EL (cell line): Measurements from ENCODE around the gene TRAF3IP1.
"Not testable (repeated sequence)": the region's sequence is repeated elsewhere in the genome, so short reads cannot be mapped to it uniquely, and the experiment has no call there.

ENCODE experiments used
- DNase-seq: peaks from one replicate; pipeline ENCODE4 v3.0.0-alpha.2; 2016

Gene TRAF3IP1

DNA sequence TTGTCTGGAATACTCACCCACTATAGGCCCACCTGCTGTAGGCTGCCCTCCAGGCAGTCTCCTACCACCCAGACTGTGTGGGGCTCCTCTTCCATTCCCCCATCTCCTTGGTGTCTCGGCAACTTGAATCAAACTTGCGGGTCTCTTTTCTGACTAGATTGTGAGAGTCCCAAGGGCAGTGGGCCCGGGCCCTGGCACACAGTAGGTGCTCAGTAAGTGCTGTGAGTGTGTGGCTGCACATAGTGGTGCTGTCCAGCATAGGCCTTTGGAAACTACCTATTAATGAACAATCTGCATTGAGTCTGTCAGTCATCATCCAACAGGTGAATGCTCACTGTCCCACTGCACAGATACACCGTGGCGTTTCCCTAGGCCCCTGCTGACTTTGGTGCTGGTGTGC lies 62.8 kb downstream of the TRAF3IP1 start:
- no peak for DNase-seq

DNA sequence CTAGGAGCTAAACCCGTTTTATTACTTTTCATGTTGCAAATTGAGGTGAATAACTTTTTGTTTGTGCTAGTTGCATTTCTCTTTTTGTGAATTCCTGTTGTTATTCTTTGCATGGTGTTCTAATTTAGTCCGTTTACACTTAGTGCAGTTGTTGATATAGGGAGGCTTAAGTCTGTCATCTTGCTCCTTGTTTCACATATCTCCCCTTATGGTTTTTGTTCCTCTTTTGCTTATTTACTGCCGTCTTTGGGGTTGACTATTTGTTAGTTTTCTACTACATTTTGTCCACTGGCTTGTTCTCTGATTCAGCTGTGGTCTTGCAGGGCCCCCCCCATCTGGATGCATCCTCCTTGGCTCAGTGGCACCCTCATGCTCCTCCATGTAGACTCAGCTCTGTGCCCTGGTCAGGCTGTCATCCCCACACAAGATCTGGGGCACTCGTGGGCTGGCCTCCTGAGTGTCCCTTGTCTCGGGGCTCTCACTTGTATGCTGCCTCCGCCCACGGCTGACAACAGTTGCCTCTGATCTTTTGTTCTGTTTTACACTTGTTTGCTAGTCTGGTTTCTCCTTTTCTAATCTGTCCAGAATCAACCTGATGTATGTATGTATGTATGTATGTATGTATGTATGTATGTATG lies 63.5 kb downstream of the TRAF3IP1 start:
- DNase-seq, result no peak

DNA sequence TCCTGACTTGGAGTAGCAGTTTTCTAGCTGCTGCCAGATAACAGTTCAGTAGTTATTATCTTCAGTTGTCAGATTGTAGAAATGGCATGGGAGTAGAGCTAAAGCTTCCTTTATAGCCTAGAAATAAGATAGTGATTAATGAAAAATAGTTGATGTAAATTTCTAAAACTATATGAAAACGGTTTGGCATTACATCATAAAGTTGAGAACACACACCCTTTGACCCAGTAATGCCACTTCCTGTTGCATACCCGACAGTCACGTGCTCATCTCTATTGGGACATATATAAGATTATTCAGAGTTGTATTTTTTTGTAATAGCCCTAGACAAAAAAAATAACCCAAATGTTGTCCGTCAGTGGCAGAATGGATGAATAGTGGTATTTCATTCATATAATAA lies 67.0 kb downstream of the TRAF3IP1 start:
- DNase-seq, result no peak

DNA sequence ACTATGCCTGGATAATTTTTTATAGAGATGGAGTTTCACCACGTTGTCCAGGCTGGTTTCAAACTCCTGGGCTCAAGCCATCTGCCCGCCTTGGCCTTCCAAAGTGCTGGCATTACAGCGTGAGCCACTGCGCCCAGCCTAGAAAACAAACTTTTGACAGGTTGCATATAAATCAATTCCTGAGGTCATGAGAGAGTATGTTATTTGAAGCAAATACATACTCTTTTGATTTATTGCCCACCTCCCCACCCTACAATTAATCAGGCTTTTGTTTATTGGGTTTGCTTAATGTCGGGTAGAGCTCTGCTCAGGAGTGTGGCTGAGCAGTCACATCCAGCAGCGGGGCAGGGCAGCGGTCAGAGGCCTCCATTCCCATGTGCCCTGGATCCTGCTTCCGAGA lies 68.5 kb downstream of the TRAF3IP1 start:
- no peak for DNase-seq

DNA sequence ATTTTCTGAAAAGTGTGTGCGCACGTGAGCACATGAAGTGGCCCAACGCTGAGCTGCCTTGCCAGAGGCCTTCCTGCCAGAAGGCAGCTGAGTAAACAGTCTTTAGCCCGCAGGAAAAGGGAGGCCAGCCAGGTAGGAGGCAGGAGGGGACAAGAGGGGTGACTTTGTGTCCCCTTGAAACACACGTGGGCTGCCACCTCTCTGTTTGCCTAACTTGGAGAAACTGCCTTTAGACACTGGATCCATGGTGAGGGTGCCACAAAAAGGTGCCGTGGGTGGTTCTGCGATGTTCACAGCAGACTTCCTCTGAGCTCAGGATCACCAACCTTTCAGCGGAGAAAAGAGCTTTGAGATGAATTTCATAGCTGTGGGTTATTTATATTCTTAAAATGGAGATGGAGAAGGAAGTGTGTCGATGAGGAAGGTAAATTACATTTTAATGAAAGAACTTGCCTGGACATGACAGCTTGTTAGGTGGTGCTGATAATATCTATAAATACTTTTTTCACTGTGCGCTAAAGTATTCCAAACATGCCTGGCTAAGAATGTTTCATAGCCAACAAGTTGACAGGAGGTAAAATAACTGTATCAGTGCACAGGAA lies 69.8 kb downstream of the TRAF3IP1 start:
- no peak for DNase-seq

DNA sequence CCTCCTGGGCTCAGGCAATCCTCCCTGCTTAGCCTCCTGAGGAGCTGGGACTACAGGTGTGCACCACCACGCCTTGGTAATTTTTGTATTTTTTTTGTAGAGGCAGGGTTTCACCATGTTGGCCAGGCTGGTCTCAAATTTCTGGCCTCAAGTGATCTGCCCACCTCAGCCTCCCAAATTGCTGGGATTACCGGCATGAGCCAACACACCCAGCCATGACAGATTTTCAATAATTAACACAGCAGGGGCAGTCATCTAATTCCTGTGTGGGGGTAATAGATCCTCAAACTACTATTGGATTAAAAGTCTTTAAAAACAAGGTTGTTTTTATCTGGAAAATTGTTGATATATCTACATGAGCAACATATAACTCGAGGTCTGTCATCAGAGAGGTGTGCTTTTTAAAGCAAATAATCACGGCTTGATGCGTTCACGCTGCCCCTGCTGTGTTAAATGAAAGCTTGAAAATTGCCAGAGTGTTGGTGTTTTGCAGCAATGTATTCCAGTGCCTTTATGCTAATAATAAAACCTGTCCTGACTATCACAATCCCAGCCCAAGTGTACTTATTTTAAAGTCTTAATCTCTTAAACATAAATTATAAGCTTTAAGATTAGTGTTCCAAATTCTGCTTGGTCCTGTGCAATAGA lies 70.8 kb downstream of the TRAF3IP1 start:
- DNase-seq, result no peak

DNA sequence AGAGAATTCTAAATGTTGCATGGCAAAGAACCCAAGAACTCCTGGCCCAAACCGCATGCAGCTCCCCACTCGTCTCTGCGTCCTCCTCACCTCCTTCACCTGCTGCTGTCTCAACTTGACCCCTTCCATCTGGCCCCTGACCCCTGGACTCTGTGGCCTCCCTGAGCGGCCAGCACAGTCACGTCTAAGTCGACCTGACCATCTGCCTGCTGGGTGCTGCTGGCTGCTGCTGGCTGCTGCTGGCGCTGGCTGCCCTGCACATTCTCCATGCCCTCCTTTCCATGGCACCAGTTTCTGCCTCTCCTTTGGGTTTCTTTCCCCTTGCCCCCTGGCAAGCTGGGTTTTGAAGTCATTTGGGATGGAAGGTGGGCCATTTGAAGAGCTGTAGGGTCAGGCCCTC lies 76.3 kb downstream of the TRAF3IP1 start:
- no peak for DNase-seq

DNA sequence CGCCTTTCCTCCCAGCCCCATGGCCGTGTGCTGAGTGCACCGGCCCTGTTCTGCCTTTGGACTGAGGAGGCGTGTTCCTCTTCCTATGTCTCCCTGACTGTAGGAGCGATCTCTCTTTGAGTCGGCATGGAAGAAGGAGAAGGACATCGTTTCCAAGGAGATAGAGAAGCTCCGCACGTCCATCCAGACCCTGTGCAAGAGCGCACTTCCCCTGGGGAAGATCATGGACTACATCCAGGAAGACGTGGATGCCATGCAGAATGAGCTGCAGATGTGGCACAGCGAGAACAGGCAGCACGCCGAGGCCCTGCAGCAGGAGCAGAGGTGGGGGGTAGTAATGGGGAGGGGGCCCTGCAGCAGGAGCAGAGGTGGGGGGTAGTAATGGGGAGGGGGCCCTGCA lies 77.0 kb downstream of the TRAF3IP1 start:
- no peak for DNase-seq

DNA sequence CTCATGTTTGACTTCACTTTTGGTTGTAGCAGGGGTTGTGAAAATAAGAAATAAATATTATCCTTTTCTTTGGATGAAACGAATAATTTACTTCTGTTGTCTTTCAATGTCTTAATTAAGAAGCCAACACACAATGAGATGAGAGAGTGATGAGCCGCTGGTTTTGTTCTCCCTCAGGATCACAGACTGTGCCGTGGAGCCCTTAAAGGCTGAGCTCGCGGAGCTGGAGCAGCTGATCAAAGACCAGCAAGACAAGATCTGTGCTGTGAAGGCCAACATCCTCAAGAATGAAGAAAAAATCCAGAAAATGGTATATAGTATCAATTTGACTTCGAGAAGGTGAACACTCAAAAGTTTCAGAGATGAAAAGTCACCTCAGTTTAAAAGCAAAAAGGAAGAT lies 78.3 kb downstream of the TRAF3IP1 start:
- DNase-seq, result no peak

DNA sequence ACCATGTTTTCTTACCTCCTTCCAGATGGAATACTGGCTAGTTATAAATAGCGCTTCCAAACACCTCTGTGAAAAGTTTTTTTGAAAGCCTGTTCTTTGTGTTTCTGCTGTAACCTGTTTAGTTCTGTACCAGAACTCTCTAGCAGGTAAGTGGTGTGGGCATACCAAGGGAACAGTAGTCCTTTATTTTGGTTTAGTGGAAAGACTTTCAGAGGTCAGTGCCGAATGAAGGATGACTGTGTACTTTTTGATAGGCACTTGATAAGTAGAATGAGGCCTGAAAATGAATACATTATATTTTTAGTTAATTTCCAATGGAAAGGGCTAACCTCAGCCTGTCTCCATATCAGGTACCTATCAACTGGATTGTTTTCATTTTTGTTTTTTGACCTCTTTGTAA lies 78.8 kb downstream of the TRAF3IP1 start:
- DNase-seq, result no peak

DNA sequence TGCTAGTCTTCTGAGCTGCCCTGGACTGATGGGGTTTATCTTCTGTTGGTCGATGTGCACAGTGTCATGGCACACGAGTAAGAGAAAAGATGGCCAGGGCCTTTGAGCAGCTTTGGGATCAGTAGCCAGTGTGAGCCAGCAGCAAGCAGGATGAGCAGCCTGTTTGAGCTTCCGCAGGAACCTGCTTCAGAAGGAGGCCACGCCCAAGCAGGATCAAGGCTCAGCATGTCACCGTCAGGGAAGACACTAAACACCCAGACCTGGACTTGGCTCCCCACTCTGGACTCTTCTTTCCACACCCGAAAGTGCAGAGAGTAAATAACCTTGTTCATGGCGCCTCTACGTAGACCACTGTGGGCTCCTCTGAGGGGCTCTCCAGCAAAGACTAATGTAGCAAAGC lies 81.2 kb downstream of the TRAF3IP1 start:
- DNase-seq, result no peak

DNA sequence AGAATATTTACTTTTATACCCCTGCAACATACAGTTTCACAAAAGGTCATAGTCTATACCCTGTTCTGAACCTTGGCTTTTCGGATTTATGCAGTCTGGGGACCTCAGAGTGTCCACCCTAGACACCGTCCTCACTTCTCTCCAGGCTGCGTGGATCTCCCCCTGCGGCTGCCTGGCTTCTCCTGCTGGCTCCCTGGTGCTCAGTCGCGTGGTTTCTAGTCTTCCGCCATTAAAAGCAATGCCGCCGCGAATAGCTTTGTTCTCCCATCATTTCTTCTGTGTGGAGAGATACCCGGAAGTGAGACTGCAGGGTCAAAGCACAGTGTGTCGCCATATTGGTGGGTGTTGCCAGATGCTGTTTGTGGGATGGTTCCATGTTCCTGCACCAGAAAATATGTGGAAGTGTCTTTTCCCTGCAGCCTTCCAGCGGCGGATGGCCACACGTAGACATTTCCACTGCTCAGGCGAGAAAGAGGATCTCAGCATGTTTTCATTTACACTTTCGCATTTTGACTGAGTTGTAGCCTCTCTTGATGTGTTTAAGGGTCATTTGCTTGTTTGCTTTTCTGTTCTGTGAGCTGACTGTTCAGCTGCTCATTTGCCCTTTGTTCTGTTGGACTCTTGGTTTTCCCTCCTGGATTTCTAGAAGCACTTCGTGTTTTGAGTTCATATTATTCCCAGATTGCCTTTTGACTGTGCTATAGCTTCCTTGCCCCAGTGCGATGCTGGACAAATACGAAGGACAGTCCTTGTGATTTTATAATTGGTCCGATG lies 83.5 kb downstream of the TRAF3IP1 start:
- DNase-seq, result no peak

DNA sequence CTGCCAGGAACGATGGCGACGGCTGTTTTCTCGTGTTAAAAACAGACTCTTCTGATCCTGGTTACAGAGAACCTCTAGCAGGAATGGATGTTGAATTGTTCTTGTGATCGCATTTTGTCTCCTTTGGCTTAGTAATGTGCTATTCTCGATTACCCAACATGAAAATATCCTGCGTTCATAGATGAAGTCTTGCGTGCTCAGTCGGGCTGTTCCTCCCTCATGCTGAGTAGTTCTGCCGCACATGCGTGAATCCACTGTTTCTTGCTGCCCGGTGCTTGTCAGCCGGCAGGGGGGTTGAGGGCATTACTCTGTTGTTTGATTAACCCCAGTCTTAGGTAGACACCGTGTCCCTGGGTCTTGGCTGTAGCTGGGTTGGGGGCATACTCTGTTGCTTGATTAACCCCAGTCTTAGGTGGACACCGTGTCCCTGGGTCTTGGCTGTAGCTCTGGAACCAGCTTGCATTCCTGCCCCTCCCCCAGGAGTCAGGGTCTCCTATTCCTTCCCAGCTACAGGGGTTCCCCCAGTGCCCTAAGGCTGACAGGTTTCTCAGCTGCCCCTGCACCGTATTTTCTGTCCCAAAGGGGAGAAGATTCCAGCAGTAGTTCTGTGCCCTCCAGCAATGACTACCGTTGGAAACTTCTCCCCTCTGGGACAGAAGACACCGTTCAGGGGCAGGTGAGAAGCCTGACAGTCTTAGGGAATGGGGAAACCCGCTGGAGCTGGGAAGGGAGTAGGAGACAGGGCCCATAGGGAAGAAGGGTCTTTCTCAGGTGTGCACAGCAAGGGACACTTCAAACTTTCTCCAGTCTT lies 84.3 kb downstream of the TRAF3IP1 start:
- DNase-seq, result no peak

DNA sequence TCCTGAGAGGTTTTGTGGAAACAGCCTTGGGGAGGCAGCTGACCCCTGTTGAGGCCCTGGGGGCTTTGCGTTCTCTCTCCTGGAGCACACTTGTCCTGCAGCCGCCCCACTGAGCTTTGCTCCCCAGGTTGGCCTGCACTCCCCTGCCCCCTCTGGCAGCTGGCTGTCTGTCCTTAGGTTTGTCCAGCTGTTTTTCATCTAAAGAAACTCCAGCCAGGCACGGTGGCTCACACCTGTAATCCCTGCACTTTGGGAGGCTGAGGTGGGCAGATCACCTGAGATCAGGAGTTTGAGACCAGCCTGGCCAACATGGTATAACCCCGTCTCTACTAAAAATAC lies 84.9 kb downstream of the TRAF3IP1 start:
- DNase-seq, result not testable (repeated sequence)

DNA sequence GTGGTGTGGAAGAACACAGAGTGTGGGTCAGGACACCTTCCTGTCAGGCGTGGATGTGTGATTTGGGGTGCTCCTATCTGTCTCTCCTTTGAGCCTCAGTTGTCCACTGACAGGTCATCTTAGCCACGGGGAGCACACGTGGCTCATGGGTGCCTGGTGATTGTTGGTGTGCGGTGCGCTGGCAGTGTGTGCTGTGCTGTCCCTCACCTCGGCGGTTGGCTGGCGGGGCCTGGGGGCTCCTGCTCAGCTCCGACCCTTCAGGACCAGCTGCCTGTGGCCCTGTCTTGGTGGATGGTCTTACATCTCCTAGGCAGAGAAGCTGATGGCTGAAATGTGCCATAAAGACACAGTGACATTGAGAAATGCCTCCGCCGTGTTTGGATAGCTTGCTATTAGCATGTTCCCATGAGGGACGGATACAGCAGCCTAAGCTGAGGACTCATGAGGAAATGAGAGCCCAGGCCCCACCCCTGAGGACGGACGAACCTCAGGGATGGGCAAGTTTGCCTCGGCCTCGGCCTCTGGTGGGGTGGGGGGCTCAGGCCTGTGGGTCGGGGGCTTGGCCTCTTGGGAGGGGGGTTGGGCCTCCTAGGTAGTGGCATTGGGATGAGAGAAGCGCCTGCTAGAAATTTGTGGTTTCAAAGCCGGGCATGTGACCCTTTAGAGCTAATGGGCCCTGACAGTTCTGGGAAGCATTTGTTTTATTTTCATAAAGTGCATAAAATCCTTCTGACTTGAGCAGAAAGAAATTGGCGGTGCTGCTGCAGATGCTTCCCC lies 86.1 kb downstream of the TRAF3IP1 start:
- no peak for DNase-seq

DNA sequence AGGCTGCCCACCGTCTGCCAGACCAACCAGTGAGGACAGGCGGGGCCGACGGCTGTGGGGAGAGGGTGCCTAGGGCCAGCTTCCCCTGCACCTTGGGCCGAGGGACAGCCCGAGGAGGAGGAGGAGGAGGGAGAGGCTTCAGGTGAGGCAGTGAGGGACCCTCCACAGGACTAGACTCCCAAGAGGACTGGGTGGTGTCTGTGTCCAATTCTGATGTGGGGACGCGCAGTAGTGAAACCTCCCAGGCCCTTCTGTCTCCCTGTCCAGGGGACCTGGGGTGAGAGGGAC lies 86.6 kb downstream of the TRAF3IP1 start:
- no peak for DNase-seq

DNA sequence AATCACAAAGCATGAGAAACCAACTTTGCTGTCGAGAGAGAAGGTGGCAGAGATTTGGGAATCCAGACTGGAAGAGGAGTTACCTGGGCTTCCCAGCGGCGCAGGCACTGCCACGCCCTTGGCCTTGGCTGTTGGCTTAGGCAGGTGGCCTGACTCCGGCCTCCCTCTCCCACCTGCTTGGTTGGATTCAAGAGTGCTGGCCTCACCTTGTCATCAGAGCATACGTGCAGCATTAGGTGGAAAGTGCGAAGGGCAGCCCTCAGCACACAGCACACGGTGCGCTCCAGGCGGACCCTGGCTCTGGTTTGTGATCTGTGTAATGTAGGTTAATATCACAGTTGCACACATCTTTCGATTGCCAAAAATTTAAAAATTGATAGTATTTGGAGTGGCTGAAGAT lies 87.2 kb downstream of the TRAF3IP1 start:
- DNase-seq, result no peak

DNA sequence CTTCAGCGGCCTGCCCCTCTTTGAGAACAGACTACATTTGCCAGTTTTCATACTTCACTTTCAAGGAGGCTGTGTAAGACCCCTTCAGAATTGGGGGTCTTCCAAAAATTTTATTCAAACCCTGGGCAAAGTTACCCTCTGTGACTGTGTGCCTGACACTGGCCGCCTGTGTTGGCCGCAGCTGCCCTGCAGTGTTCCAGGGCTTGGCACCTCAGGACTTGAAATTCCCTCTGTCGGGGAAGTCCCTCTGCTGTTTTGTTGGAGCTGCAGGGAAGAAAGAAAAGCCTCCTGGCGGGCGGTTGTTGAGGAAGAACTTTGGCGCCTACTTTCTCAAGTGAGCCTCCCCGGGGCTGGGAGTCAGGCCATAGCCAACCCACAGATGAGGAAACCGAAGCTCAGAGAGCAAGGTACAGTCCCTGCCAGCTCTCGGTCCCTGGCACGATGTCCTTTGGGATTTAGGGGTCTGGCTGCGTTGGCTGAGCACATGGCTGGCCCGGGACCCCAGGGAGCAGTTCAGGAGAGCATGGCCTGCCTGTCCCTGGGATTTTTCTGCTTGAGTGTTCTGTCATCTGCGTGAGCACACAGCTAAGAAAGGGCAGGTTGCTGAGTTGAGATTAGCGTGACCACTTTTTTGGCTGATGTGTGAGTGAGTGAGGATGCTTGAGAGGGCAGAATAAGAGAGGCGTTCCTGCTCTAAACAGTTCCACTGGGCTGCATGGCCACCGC lies 88.5 kb downstream of the TRAF3IP1 start:
- no peak for DNase-seq

DNA sequence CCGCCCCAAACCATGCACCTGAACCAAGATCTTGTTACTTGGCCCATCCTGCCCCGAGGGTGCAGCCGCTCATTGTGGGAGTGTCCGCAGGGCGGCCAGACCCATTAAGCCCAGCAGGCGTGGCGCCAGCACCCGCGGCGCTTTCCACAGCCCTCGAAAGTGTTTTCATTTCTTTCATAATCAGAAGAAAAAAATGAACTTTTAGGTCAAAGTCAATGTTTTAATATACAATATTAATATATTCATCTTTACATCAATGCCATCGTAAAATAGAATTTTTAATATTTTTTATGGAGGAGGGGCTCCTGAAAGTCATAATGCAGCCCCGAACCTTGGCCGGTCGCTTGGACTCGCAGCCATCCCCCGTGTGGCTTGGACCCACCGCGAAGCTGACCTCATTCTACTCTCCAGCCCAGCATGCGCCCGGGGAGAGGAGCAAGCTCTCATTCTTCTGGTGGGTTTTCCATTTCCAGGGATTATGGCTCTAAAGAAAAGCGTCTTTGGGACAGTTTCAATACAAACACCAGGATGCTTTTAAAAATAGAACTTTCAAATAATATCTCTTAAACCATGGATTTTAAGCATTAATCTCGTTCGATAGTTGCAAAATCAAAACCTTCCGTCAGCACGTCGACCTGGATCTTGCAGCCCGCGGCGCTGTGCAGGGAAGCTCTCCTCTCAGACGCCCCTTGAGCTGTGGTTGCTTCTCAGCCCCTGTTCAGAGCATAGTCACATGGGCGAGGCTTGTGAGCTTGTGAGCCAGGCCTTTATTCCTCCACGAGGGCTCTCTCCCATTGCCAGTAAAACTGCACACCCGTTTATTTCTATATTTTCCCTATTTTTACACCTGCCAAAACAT lies 89.3 kb downstream of the TRAF3IP1 start:
- DNase-seq, result no peak

DNA sequence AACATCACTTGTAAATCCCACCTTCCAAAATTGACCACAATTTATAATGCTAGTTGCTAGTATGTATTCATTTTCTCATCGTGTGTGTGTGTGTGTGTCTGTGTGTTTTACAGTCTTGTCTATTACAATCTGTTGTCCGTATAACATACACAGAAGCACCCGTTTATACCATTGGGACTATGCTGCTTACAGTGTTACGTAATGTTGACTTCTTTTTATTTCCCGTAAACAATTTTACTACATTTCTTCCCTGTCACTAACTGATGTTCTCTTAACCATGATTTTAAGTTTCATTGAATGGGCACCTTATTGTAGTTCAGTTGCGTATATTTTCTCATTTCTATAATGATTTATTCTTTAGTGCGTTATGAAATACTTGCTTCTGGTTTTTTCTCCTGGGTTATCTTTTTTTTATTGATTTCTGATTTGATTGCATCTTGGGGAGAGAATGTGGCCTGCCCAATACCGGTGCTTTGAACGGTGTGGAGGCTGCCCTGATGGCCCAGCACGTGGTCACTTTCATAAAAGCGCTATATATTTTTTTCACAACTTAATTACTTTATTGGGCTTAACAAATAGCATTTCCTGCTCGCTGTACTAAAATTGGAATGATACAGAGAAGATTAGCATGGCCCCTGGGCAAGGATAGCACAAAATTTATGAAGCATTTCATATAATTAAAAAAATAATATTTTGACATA lies 91.9 kb downstream of the TRAF3IP1 start:
- no peak for DNase-seq
